ENCODE results near the gene OR6M1. TPM values are rescaled to one million over a fixed set of nuclear protein-coding genes. Genes with fewer than 3 reads are reported as not detected.

OR6M1 gene
- total RNA-seq, 6 experiments from 2014 or later: not detected

DNA sequence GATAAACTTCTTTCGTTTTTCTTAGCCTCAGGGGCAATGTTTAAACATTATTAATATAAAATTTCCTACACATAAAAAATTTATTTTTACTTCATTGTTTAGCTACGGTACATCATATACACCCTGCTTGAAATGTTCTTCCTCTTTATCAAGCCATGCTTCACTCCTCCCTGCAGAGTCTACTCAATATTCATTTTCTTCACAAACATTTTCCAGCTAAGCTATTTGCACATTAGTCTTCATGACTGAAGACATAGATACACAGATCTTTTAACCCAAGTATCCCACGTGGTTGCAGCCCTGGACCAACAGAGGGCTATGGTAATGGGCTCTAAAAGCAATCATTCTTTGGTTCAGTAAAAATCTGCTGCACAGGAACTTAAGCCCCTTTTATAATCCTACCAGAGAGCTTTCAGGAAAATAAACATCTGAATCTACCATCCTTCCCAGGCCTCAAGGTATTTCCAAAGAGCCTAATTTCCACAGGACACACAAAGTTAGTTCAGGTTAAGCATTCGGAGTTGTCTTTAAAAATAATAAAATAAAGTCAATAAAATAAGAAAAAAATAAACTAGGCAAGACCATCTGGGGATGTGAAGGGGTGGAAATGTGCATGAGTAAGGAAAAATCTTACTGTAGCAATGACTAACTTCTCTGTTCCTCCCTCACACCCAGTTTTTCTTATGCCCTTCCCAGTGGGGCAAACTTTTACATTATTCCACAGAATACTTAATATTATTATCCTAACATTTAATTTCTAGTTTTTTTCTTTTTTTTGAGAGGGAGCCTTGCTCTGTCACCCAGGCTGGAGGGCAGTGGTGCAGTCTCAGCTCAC lies 30.2 kb downstream of the OR6M1 start:
- DNase-seq: no peak
- ATAC-seq: no peak
- WGBS (ENCODE audit: insufficient coverage, low coverage, low lambda C conversion rate, missing lambda C conversion rate): 24% methylated on average over 4 of the region's 4 CpGs
- Histone ChIP-seq H3K27me3 (no peaks in the 10 kb centered on the region), H3K27ac (no peak overlapping the region), H3K36me3 (no peaks in the 10 kb centered on the region), H3K9me3 (no peaks in the 10 kb centered on the region), H3K4me3 (no peak overlapping the region), H3K4me1 (no peaks in the 10 kb centered on the region)
- no peak for TF ChIP-seq POLR2A (IDR thresholded peaks at IDR 0.05)
- TF ChIP-seq, protein P1, sequence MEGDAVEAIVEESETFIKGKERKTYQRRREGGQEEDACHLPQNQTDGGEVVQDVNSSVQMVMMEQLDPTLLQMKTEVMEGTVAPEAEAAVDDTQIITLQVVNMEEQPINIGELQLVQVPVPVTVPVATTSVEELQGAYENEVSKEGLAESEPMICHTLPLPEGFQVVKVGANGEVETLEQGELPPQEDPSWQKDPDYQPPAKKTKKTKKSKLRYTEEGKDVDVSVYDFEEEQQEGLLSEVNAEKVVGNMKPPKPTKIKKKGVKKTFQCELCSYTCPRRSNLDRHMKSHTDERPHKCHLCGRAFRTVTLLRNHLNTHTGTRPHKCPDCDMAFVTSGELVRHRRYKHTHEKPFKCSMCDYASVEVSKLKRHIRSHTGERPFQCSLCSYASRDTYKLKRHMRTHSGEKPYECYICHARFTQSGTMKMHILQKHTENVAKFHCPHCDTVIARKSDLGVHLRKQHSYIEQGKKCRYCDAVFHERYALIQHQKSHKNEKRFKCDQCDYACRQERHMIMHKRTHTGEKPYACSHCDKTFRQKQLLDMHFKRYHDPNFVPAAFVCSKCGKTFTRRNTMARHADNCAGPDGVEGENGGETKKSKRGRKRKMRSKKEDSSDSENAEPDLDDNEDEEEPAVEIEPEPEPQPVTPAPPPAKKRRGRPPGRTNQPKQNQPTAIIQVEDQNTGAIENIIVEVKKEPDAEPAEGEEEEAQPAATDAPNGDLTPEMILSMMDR (IDR thresholded peaks at IDR 0.05): no peak
- intact Hi-C loops (cut with DNase I): no loop called here

DNA sequence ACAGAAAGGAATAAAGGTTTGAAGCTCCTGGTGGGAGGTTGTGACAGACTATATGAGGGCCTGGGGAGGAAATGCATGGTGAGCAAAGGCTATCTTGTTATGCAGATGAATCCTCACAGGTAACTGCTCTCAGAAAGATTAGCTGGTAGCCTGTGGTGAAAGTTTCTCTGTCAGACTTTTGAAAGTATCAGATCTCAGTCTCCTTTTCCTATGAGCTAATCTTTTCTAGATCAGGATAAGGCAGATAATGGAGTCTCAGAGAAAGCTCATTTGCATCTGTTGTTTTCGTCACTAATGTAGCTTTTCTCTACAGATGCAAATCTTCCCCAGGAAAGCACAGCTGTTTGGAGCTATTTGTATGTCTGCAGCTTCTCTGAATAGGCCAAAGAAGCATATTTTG lies 30.9 kb downstream of the OR6M1 start:
- WGBS (ENCODE audit: insufficient coverage, low coverage, low lambda C conversion rate, missing lambda C conversion rate): 70% methylated on average over 1 of the region's 1 CpG
- Histone ChIP-seq H3K4me1 (no peaks in the 10 kb centered on the region), H3K27ac (no peak overlapping the region), H3K4me3 (no peak overlapping the region), H3K27me3 (no peaks in the 10 kb centered on the region), H3K9me3 (no peaks in the 10 kb centered on the region), H3K36me3 (no peaks in the 10 kb centered on the region)
- TF ChIP-seq POLR2A (IDR thresholded peaks at IDR 0.05): no peak
- TF ChIP-seq, protein P1 (IDR thresholded peaks at IDR 0.05): no peak
- DNase-seq (no peak), ATAC-seq (no peak)
- intact Hi-C loops (cut with DNase I): no loop called here

DNA sequence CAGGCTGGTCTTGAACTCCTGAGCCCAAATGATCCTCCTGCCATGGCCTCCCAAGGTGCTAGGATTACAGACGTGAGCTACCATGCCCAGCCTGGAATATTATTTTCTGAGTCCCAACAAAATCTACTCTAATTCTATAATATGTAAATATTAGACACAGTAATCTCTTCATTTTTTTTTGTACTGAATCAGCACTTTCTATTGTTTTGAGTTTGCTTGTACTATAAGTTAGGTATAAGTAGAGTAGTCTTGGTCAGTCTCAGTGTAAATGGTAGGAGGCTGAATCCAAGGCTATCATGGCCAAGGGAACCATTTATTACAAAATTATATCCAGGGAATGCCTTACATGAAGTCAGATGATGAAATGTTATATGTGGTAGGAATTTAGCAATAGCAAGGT lies 32.2 kb downstream of the OR6M1 start:
- H3K9me3 ChIP-seq: no peaks in the 10 kb centered on the region
- TF ChIP-seq, protein P1 (IDR thresholded peaks at IDR 0.05): no peak
- DNase-seq: no peak
- H3K36me3 ChIP-seq: no peaks in the 10 kb centered on the region
- ATAC-seq: no peak
- intact Hi-C loops (cut with DNase I): no loop called here
- H3K4me3 ChIP-seq: no peak overlapping the region
- H3K27ac ChIP-seq: no peak overlapping the region
- H3K4me1 ChIP-seq: no peaks in the 10 kb centered on the region
- 80% methylated on average over 1 of the region's 1 CpG for WGBS (ENCODE audit: insufficient coverage, low coverage, low lambda C conversion rate, missing lambda C conversion rate)
- H3K27me3 ChIP-seq: no peaks in the 10 kb centered on the region

DNA sequence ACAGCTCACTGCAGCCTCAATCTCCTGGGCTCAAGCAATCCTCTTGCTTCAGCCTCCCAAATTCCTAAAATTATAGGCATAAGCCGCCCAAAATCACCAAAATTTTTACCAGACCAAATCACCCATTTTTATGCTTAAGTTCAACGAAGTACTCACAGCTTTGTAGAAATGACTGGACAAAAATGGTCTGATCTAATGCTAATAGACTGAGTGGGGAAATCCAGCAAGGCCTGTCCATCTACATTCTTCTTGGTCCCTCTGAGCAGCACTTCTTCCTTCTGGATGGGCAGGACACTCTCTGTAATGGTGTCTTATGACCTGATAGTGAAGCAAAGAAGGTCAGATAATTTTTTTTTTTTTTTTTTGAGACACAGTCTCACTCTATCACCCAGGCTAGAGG lies 33.1 kb downstream of the OR6M1 start:
- Histone ChIP-seq H3K27ac (no peak overlapping the region), H3K4me3 (no peak overlapping the region), H3K4me1 (no peaks in the 10 kb centered on the region), H3K36me3 (no peaks in the 10 kb centered on the region), H3K27me3 (no peaks in the 10 kb centered on the region), H3K9me3 (no peaks in the 10 kb centered on the region)
- ATAC-seq (no peak), DNase-seq (no peak)
- intact Hi-C loops (cut with DNase I): no loop called here
- TF ChIP-seq POLR2A (IDR thresholded peaks at IDR 0.05): no peak
- TF ChIP-seq, protein P1 (IDR thresholded peaks at IDR 0.05): no peak
- WGBS (ENCODE audit: insufficient coverage, low coverage, low lambda C conversion rate, missing lambda C conversion rate): 44% methylated on average over 2 of the region's 2 CpGs

All from right lobe of liver (tissue), 6 donors.